ENCODE measurements around the gene TNIK. TPM values are rescaled to one million over a fixed set of nuclear protein-coding genes. Genes with fewer than 3 reads are reported as not detected.
"Not testable (repeated sequence)": the region's sequence is repeated elsewhere in the genome, so short reads cannot be mapped to it uniquely, and the experiment has no call there.

The TNIK gene
- total RNA-seq, 1 donor from 2014 or later = 39.9 TPM

GRCh38 chr3:171437115-171437756 lies 23.0 kb downstream of the TNIK start:
- H3K36me3 Mint-ChIP-seq (ENCODE audit: low read depth) = peaks cover 21% of the 10 kb centered on the region

GRCh38 chr3:171436380-171436779 lies 23.8 kb downstream of the TNIK start:
- H3K4me1 Mint-ChIP-seq (ENCODE audit: low read depth) = peaks cover 41% of the 10 kb centered on the region
- H3K4me3 Mint-ChIP-seq (ENCODE audit: low read depth) = no peak overlapping the region
- no peak overlapping the region for H3K27ac Mint-ChIP-seq
- H3K9me3 Mint-ChIP-seq = no peaks in the 10 kb centered on the region
- peaks cover 18% of the 10 kb centered on the region for H3K36me3 Mint-ChIP-seq (ENCODE audit: low read depth)
- H3K27me3 Mint-ChIP-seq (ENCODE audit: low read depth) = no peaks in the 10 kb centered on the region
- no peak for DNase-seq (ENCODE audit: low spot score)
- intact Hi-C loops (cut with micrococcal nuclease) = no loop called here

More at GRCh38 chr3:171437115-171437756, 23.0 kb downstream of the TNIK start:
- intact Hi-C loops (cut with micrococcal nuclease) = no loop called here
- H3K27me3 Mint-ChIP-seq (ENCODE audit: low read depth) = no peaks in the 10 kb centered on the region
- H3K4me1 Mint-ChIP-seq (ENCODE audit: low read depth) = peaks cover 41% of the 10 kb centered on the region
- DNase-seq (ENCODE audit: low spot score) = no peak
- no peak overlapping the region for H3K4me3 Mint-ChIP-seq (ENCODE audit: low read depth)
- H3K27ac Mint-ChIP-seq = no peak overlapping the region
- H3K9me3 Mint-ChIP-seq = no peaks in the 10 kb centered on the region

DNA sequence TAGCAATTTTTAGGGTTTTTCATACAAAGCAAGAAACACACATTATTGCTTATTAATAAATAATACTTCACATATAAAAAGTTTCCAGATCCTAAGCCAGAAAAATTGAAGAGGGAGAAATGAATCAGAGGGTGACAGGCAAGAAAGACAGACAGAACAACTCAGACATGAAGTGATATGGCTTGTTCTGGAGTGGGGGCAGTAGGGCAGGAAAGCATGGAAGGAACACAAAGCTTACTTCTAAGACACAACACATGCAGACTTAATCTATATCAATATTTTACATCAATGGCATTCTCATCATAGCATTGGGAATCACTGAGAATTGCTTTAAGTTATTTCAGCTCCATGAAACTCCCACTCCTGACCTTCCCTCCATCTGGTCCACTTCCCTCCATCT lies 24.4 kb downstream of the TNIK start:
- DNase-seq (ENCODE audit: low spot score) = no peak
- H3K4me1 Mint-ChIP-seq (ENCODE audit: low read depth) = peaks cover 37% of the 10 kb centered on the region
- intact Hi-C loops (cut with micrococcal nuclease) = no loop called here
- no peak overlapping the region for H3K27ac Mint-ChIP-seq
- H3K9me3 Mint-ChIP-seq = no peaks in the 10 kb centered on the region
- H3K27me3 Mint-ChIP-seq (ENCODE audit: low read depth) = no peaks in the 10 kb centered on the region
- peaks cover 12% of the 10 kb centered on the region for H3K36me3 Mint-ChIP-seq (ENCODE audit: low read depth)
- H3K4me3 Mint-ChIP-seq (ENCODE audit: low read depth) = no peak overlapping the region

GRCh38 chr3:171435143-171435542 lies 25.1 kb downstream of the TNIK start:
- peaks cover 5% of the 10 kb centered on the region for H3K36me3 Mint-ChIP-seq (ENCODE audit: low read depth)

DNA sequence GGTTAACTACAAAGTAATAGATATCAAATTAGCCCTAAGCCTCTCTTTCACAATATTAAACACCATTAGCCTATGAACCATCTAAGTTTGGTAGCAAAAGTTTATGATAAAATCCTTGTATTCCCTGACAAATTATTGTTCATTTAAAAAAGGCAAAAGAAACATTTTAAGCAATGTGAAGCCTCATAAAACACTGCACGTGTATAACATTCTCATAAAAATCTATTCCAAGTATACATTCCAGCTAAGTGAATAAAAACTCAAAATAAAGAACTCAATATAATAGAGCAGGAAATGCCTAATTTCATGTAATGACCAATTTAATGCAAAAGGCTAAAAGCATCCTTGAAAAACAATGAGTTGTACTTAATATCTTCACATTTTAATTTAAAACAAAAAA lies 27.7 kb downstream of the TNIK start:
- Mint-ChIP-seq H3K27me3 (ENCODE audit: low read depth) (no peaks in the 10 kb centered on the region), H3K36me3 (ENCODE audit: low read depth) (no peaks in the 10 kb centered on the region), H3K27ac (no peak overlapping the region), H3K4me3 (ENCODE audit: low read depth) (no peak overlapping the region), H3K9me3 (no peaks in the 10 kb centered on the region), H3K4me1 (ENCODE audit: low read depth) (peaks cover 17% of the 10 kb centered on the region)
- intact Hi-C loops (cut with micrococcal nuclease) = no loop called here
- DNase-seq (ENCODE audit: low spot score) = no peak

More at GRCh38 chr3:171435143-171435542, 25.1 kb downstream of the TNIK start:
- no peak overlapping the region for H3K4me3 Mint-ChIP-seq (ENCODE audit: low read depth)
- H3K27ac Mint-ChIP-seq = no peak overlapping the region
- H3K27me3 Mint-ChIP-seq (ENCODE audit: low read depth) = no peaks in the 10 kb centered on the region
- no peaks in the 10 kb centered on the region for H3K9me3 Mint-ChIP-seq
- intact Hi-C loops (cut with micrococcal nuclease) = no loop called here
- H3K4me1 Mint-ChIP-seq (ENCODE audit: low read depth) = peaks cover 31% of the 10 kb centered on the region
- no peak for DNase-seq (ENCODE audit: low spot score)

DNA sequence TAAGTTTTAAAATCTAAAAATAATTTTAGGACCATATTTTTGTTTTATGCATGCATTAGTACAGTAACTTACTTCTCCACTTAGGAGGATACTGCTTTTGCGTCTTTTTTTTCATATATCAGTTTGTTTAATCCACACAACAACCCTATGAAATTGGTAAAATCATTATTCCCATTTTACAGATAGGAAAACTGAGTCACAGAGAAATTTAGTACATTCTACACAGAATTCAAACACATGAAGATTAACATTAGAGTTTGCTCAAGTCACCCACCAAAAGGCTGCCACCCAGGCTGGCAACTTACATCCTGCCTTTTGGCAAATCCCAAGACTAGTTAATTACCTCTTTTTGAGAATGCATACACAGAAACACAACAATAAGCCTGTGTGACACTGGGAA lies 28.7 kb downstream of the TNIK start:
- H3K27me3 Mint-ChIP-seq (ENCODE audit: low read depth) = no peaks in the 10 kb centered on the region
- intact Hi-C loops (cut with micrococcal nuclease) = no loop called here
- peaks cover 11% of the 10 kb centered on the region for H3K4me1 Mint-ChIP-seq (ENCODE audit: low read depth)
- H3K36me3 Mint-ChIP-seq (ENCODE audit: low read depth) = no peaks in the 10 kb centered on the region
- no peak overlapping the region for H3K27ac Mint-ChIP-seq
- peaks cover 3% of the 10 kb centered on the region for H3K9me3 Mint-ChIP-seq
- H3K4me3 Mint-ChIP-seq (ENCODE audit: low read depth) = no peak overlapping the region
- no peak for DNase-seq (ENCODE audit: low spot score)

DNA sequence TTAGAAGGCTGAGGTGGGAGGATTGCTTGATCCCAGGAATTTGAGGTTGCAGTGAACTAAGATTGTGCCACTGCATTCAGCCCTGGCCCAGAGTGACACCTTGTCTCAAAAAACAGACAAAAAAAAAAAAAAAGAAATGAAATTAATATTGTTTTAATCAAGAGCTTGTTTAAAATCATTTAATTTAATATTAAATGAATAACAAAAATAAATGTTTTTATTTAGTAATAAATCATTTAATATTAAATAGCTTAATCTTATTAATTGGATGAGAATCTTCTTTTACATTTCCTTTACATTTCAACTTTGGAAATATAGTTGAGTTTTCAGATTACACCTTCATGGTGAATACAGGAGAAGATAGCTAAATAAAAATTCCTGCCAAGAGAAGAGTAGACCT lies 29.7 kb downstream of the TNIK start:
- no peaks in the 10 kb centered on the region for H3K27me3 Mint-ChIP-seq (ENCODE audit: low read depth)
- peaks cover 7% of the 10 kb centered on the region for H3K36me3 Mint-ChIP-seq (ENCODE audit: low read depth)
- intact Hi-C loops (cut with micrococcal nuclease) = no loop called here
- no peak for DNase-seq (ENCODE audit: low spot score)
- H3K27ac Mint-ChIP-seq = no peak overlapping the region
- peaks cover 3% of the 10 kb centered on the region for H3K9me3 Mint-ChIP-seq
- peaks cover 1% of the 10 kb centered on the region for H3K4me1 Mint-ChIP-seq (ENCODE audit: low read depth)
- no peak overlapping the region for H3K4me3 Mint-ChIP-seq (ENCODE audit: low read depth)

DNA sequence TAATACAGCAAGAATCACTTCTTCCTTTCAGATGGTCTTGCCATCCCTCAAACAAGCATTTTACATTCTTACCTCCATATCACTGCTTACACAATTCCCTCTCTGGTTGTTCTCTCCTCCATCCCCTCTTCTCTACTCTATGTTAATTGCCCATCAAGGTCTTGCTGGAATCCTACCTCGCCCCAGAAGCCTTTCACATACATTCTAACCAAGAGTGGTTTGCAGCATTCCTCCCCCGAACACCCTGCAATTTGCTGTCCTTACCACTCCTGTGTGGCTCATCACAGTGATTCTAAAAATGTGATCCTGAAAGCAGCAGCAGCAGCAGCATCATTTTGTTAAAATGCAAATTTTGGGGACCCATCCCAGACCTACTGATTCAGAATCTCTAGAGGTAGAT lies 30.6 kb downstream of the TNIK start:
- Mint-ChIP-seq H3K9me3 (peaks cover 3% of the 10 kb centered on the region), H3K27me3 (ENCODE audit: low read depth) (no peaks in the 10 kb centered on the region), H3K4me1 (ENCODE audit: low read depth) (peaks cover 1% of the 10 kb centered on the region), H3K4me3 (ENCODE audit: low read depth) (no peak overlapping the region), H3K27ac (no peak overlapping the region), H3K36me3 (ENCODE audit: low read depth) (peaks cover 8% of the 10 kb centered on the region)
- intact Hi-C loops (cut with micrococcal nuclease) = no loop called here
- DNase-seq (ENCODE audit: low spot score) = no peak

GRCh38 chr3:171428892-171429291 lies 31.3 kb downstream of the TNIK start:
- no peaks in the 10 kb centered on the region for H3K27me3 Mint-ChIP-seq (ENCODE audit: low read depth)
- H3K27ac Mint-ChIP-seq = no peak overlapping the region
- no peak for DNase-seq (ENCODE audit: low spot score)
- peaks cover 7% of the 10 kb centered on the region for H3K4me1 Mint-ChIP-seq (ENCODE audit: low read depth)
- H3K36me3 Mint-ChIP-seq (ENCODE audit: low read depth) = peaks cover 16% of the 10 kb centered on the region
- peaks cover 3% of the 10 kb centered on the region for H3K9me3 Mint-ChIP-seq
- intact Hi-C loops (cut with micrococcal nuclease) = no loop called here
- no peak overlapping the region for H3K4me3 Mint-ChIP-seq (ENCODE audit: low read depth)

DNA sequence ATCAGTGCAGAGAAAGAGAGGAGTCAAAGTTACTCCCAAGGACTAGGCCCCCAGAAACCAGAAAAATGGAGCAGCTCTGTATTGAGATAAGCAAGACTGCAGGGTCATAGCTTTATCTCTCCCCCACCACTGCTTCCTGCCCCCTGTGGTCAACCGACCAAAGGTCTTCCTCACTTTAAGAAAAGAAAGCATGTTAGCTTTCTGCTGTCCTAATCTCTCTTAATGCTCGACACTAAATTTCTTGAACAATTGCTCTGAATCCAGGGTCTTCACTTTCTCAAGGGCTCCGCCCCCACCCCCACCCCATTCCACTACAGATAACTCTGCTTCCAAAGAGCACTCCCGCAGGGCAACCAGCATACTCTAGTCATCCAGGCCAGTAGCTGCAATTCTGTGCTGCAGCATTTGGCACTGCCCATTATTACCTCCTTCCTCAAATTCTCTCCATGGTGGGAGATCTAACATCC lies 31.9 kb downstream of the TNIK start:
- no peak for DNase-seq (ENCODE audit: low spot score)
- Mint-ChIP-seq H3K36me3 (ENCODE audit: low read depth) (peaks cover 19% of the 10 kb centered on the region), H3K4me3 (ENCODE audit: low read depth) (no peak overlapping the region), H3K4me1 (ENCODE audit: low read depth) (peaks cover 7% of the 10 kb centered on the region), H3K9me3 (peaks cover 3% of the 10 kb centered on the region), H3K27me3 (ENCODE audit: low read depth) (no peaks in the 10 kb centered on the region), H3K27ac (no peak overlapping the region)
- intact Hi-C loops (cut with micrococcal nuclease) = no loop called here

DNA sequence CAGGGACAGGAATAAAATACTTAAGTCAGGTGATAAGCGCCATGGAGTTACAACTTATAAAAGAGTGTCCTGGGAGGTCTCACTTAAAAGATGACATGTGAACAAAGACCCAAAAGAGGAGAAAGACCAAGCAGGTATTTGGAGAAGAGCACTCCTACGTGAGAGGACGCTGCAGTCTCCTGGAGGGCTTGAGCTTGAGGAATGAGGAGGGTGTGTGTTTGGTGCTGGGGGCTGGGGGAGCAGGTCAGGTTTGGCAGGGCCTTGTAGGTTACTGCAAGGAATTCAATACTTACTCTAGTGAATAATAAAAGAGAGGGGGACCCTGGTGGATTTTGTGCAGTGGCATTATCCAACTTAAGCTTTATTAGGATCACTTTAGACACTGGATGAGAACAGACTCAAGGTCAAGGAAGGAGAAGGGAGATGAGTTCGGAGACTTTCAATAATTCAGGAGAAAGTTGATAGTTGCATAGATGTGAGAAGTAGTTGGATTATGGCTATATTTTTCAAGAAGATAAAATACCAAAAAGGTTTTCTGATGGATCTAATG lies 32.4 kb downstream of the TNIK start:
- intact Hi-C loops (cut with micrococcal nuclease) = no loop called here
- Mint-ChIP-seq H3K27ac (no peak overlapping the region), H3K4me3 (ENCODE audit: low read depth) (no peak overlapping the region), H3K4me1 (ENCODE audit: low read depth) (peaks cover 7% of the 10 kb centered on the region), H3K36me3 (ENCODE audit: low read depth) (peaks cover 23% of the 10 kb centered on the region), H3K27me3 (ENCODE audit: low read depth) (no peaks in the 10 kb centered on the region), H3K9me3 (peaks cover 3% of the 10 kb centered on the region)
- no peak for DNase-seq (ENCODE audit: low spot score)

GRCh38 chr3:171424063-171424462 lies 36.1 kb downstream of the TNIK start:
- intact Hi-C loops (cut with micrococcal nuclease); H3K9me3 Mint-ChIP-seq; DNase-seq (ENCODE audit: low spot score); H3K27ac Mint-ChIP-seq; H3K27me3 Mint-ChIP-seq (ENCODE audit: low read depth); H3K4me1 Mint-ChIP-seq (ENCODE audit: low read depth); H3K4me3 Mint-ChIP-seq (ENCODE audit: low read depth): not testable (repeated sequence)
- H3K36me3 Mint-ChIP-seq (ENCODE audit: low read depth) = peaks cover 30% of the 10 kb centered on the region

DNA sequence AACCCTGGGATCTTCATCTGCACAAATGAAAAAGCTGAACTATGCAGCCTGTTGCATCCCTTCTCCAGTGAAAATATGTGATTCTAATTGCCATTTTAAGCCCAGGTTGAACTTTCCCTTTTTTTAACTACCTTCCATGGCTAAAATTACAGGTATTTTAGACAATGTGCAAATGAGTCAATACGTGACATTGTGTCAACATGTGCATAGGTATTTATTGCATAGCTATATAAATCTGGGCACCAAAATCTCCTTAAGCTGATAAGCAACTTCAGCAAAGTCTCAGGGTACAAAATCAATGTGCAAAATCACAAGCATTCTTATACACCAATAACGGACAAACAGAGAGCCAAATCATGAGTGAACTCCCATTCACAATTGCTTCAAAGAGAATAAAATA lies 37.4 kb downstream of the TNIK start:
- H3K27me3 Mint-ChIP-seq (ENCODE audit: low read depth); H3K4me3 Mint-ChIP-seq (ENCODE audit: low read depth); H3K27ac Mint-ChIP-seq; DNase-seq (ENCODE audit: low spot score); intact Hi-C loops (cut with micrococcal nuclease); H3K4me1 Mint-ChIP-seq (ENCODE audit: low read depth); H3K9me3 Mint-ChIP-seq: not testable (repeated sequence)
- peaks cover 34% of the 10 kb centered on the region for H3K36me3 Mint-ChIP-seq (ENCODE audit: low read depth)
